ENCODE data around the gene AUNIP. TPM values are rescaled to one million over a fixed set of nuclear protein-coding genes. Genes with fewer than 3 reads are reported as not detected.

AUNIP gene
- total and polyA plus RNA-seq, 2 experiments from 2014 or later, result 20.9 to 21.9 TPM

- Histone ChIP-seq H3F3A (replicated peaks; ENCODE audit: low read depth) (peaks cover 18% of the 10 kb centered on the region), H2AFZ (no peak overlapping the region), H3K79me2 (replicated peaks; ENCODE audit: insufficient read depth) (0 out of 2 replicates have a peak, but pooled peaks cover 2% of the 10 kb centered on the region), H3K27me3 (ENCODE audit: insufficient read depth) (peaks cover 13% of the 10 kb centered on the region), H3K36me3 (ENCODE audit: insufficient read depth) (no peaks in the 10 kb centered on the region), H4K20me1 (replicated peaks; ENCODE audit: insufficient read depth) (0 out of 2 replicates have a peak, but pooled peaks cover 6% of the 10 kb centered on the region), H3K4me2 (no peak overlapping the region), H3K9me2 (ENCODE audit: insufficient read depth) (no peaks in the 10 kb centered on the region), H3K4me1 (ENCODE audit: insufficient read depth) (peaks cover 24% of the 10 kb centered on the region), H3K4me3 (peak overlapping the region; percentile 94; the same call in 1 of the 2 replicates), H3K27ac (ENCODE audit: low read depth) (no peak overlapping the region)
- peaks cover 11% of the 10 kb centered on the region; the same call in 2 of the 3 replicates for H3K36me3 Mint-ChIP-seq (ENCODE audit: low read depth)
- peaks cover 19% of the 10 kb centered on the region for H3K27me3 Mint-ChIP-seq (ENCODE audit: insufficient read depth, low read depth, poor library complexity)
- H3K4me1 Mint-ChIP-seq, result peaks cover 30% of the 10 kb centered on the region
- H3K4me3 Mint-ChIP-seq, result peak overlapping the region; percentile 100
- peak overlapping the region; percentile 22; the same call in 1 of the 2 replicates for H3K27ac Mint-ChIP-seq
- peak; percentile 55 to 67 for TF ChIP-seq CTCF (conservative IDR thresholded peaks at IDR 0.05; ENCODE audit: low read depth in 2 of 2)
- TF ChIP-seq ZNF114 (CRISPR knock-in tag; IDR thresholded peaks at IDR 0.05), result no peak
- no peaks in the 10 kb centered on the region for H3K9me3 Mint-ChIP-seq
- peak; percentile 69 for DNase-seq (ENCODE audit: low spot score)
- peak; percentile 11 for ATAC-seq
Measured at GRCh38 chr1:25817840-25818501, 41.3 kb downstream of the AUNIP start.

GRCh38 chr1:25816112-25816718, 43.0 kb downstream of the AUNIP start:
- ATAC-seq (no peak), DNase-seq (ENCODE audit: low spot score) (no peak)
- Mint-ChIP-seq H3K9me3 (no peaks in the 10 kb centered on the region), H3K4me3 (no peak overlapping the region), H3K4me1 (peaks cover 25% of the 10 kb centered on the region), H3K36me3 (ENCODE audit: low read depth) (peaks cover 11% of the 10 kb centered on the region; the same call in 2 of the 3 replicates), H3K27ac (no peak overlapping the region), H3K27me3 (ENCODE audit: insufficient read depth, low read depth, poor library complexity) (peaks cover 21% of the 10 kb centered on the region)
- peaks cover 2% of the 10 kb centered on the region; the same call in 1 of the 2 replicates for H3K27me3 ChIP-seq (ENCODE audit: insufficient read depth)
- H3K79me2 ChIP-seq (replicated peaks; ENCODE audit: insufficient read depth), result 0 out of 2 replicates have a peak, but pooled peaks cover 2% of the 10 kb centered on the region
- H3K27ac ChIP-seq (ENCODE audit: low read depth), result no peak overlapping the region
- H2AFZ ChIP-seq, result no peak overlapping the region
- no peak overlapping the region for H3K4me2 ChIP-seq
- H3K36me3 ChIP-seq (ENCODE audit: insufficient read depth), result no peaks in the 10 kb centered on the region
- H3K4me1 ChIP-seq (ENCODE audit: insufficient read depth), result peaks cover 21% of the 10 kb centered on the region
- H4K20me1 ChIP-seq (replicated peaks; ENCODE audit: insufficient read depth), result no peaks in the 10 kb centered on the region
- no peaks in the 10 kb centered on the region for H3K9me2 ChIP-seq (ENCODE audit: insufficient read depth)
- H3F3A ChIP-seq (replicated peaks; ENCODE audit: low read depth), result peaks cover 16% of the 10 kb centered on the region
- H3K4me3 ChIP-seq, result no peak overlapping the region
- TF ChIP-seq NANOG (IDR thresholded peaks at IDR 0.05; ENCODE audit: borderline replicate concordance), result no peak
- TF ChIP-seq EZH2 (IDR thresholded peaks at IDR 0.05; ENCODE audit: low read depth, unreplicated experiment), result no peak
- TF ChIP-seq POLR2AphosphoS5 (IDR thresholded peaks at IDR 0.05; ENCODE audit: low read depth), result no peak
- no peak for TF ChIP-seq ETS1 (IDR thresholded peaks at IDR 0.05)
- TF ChIP-seq REST (IDR thresholded peaks at IDR 0.05; ENCODE audit: unreplicated experiment), result no peak
- TF ChIP-seq JUNB (IDR thresholded peaks at IDR 0.05; ENCODE audit: unreplicated experiment), result no peak
- no peak for TF ChIP-seq CREB1 (CRISPR knock-in tag; IDR thresholded peaks at IDR 0.05; ENCODE audit: low read depth)
- TF ChIP-seq CTCF (conservative IDR thresholded peaks at IDR 0.05; ENCODE audit: low read depth in 2 of 2), result no peak
- no peak for TF ChIP-seq STAT1 (IDR thresholded peaks at IDR 0.05; ENCODE audit: unreplicated experiment)
- TF ChIP-seq ZNF114 (CRISPR knock-in tag; IDR thresholded peaks at IDR 0.05), result no peak
- TF ChIP-seq ZNF331 (CRISPR knock-in tag; IDR thresholded peaks at IDR 0.05; ENCODE audit: low read depth), result no peak
- TF ChIP-seq EZH2phosphoT487 (IDR thresholded peaks at IDR 0.05; ENCODE audit: unreplicated experiment), result no peak

Measured in GM23338 (cell line).